HG02759 (cell line): ENCODE data around the gene DLD.
A peak's percentile ranks its signal among the peaks of the same experiment; 100 is the strongest.
"Not testable (repeated sequence)": the region's sequence is repeated elsewhere in the genome, so short reads cannot be mapped to it uniquely, and the experiment has no call there.

Experiments used
- ATAC-seq: cut with Tn5 transposase; IDR thresholded peaks from one replicate; pipeline ENCODE4 v1.9.1; 2021; ENCODE audit warnings: mild to moderate bottlenecking, moderate library complexity; ENCODE audit not compliant: unreplicated experiment

The DLD gene

DNA sequence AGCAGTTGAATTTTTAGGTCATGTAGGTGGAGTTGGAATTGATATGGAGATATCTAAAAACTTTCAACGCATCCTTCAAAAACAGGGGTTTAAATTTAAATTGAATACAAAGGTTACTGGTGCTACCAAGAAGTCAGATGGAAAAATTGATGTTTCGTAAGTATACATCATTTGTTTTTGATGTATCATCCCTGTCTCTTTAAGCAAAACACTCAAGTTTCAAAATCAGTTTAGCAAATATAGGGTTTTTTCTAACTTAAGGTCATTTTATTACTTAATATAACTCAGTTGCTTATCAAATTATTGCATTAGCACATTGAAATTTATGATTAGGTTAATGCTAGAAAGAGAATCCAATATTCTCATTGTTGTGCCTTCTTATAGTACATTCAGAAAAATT, 24.6 kb downstream of the DLD start:
- no peak for ATAC-seq

DNA sequence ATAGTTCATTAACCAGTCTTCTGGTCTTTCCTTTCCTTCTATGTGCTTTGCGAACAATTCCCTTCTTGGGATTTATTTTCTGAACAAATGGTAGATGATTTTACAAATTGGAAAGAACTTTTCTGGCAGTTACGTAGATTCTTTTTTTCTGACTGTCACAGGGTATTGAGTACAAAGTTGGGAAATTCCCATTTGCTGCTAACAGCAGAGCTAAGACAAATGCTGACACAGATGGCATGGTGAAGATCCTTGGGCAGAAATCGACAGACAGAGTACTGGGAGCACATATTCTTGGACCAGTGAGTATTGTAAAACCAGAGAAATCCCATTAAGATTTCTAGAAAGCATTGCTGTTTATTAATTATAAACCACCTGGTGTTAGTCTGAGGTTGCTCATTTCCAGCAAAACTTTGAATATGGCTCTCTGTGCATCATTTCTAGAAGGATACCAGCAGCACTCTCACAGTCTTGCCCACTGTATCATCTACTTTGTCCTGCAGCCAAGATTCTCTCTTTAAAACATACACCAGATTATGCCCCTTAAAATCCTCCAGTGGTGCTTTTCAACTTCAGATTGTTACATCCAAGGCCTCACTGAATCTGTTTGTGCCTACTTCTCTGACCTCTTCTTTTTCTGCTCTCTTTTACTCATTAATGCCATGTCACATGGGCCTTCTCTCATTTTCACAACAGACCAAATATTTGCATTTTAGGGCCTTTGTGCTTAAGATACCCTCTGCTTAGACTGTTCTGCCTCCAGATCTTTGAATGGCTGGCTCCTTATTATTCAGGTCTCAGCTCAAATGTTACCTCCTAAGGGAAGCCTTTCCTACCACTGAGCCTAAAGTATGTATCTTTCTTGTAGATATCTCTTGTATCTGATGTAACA, 27.0 kb downstream of the DLD start:
- ATAC-seq: peak; percentile 82

DNA sequence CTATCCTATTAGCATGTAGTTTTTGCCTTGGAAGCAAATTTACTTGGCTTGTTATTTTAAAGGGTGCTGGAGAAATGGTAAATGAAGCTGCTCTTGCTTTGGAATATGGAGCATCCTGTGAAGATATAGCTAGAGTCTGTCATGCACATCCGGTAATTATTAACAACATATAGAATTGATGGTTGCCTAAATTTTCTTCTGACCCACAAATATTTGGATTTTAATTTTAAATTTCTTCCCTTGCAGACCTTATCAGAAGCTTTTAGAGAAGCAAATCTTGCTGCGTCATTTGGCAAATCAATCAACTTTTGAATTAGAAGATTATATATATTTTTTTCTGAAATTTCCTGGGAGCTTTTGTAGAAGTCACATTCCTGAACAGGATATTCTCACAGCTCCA, 28.0 kb downstream of the DLD start:
- no peak for ATAC-seq

DNA sequence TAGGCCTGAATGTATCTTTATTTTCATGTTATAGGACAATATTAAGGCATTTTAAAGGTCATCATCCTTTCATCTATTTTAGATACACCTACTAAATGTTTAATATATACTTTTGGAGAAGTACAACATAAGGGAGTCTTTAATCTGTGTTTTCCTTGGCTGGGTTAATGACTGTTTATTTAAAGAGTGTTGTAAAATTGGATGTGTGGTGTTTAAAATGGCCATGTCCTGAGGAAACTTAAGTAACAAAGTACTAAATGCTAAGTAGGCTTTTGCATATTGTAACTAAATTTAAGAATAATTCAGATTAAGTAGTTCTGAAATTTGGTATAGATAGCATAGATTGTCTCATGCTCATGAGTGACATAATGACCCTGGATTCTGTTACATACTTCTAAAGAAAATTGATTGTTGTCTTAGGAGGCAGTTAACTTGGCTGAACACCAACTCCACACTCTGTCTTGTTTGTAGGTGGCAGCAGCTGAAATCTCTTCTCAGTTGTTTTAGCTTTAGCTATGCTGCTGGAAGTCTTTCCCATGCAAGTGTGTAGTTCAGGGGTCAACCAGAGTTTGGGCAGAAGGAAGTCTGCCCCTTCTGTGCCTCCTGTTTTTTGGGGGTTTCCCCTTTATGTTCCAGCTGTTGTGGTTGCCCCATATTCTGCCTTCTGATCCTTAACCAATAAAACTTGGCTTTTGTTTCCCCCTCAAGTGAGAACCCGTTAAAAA, 29.2 kb downstream of the DLD start:
- no peak for ATAC-seq

DNA sequence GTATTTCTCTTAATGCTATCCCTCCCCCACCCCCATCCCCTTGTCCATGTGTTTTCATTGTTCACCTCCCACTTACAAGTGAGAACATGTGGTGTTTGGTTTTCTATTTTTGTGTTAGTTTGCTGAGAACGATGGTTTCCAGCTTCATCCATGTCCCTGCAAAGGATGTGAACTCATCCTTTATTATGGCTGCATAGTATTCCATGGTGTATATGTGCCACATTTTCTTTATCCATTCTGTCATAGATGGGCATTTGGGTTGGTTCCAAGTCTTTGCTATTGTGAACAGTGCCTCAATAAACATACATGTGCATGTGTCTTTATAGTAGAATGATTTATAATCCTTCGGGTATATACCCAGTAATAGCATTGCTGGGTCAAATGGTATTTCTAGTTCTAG, 30.8 kb downstream of the DLD start:
- ATAC-seq: not testable (repeated sequence)

DNA sequence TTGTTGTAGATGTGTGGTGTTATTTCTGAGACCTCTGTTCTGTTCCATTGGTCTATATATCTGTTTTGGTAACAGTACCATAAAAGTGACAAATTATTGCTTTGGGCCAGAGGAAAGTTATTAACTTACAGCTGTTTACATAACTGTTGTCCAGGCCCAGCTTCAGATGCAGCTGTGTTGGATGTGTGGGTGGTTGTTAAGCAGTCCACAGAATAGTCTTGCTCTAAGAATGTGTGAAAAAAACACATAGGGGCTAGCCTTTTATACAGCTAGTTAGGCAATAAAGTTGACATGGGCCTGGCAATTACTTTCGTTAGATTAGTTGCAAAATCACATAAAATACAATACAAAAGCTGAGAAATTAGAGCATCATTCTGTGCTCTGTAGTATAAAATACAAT, 31.9 kb downstream of the DLD start:
- no peak for ATAC-seq

DNA sequence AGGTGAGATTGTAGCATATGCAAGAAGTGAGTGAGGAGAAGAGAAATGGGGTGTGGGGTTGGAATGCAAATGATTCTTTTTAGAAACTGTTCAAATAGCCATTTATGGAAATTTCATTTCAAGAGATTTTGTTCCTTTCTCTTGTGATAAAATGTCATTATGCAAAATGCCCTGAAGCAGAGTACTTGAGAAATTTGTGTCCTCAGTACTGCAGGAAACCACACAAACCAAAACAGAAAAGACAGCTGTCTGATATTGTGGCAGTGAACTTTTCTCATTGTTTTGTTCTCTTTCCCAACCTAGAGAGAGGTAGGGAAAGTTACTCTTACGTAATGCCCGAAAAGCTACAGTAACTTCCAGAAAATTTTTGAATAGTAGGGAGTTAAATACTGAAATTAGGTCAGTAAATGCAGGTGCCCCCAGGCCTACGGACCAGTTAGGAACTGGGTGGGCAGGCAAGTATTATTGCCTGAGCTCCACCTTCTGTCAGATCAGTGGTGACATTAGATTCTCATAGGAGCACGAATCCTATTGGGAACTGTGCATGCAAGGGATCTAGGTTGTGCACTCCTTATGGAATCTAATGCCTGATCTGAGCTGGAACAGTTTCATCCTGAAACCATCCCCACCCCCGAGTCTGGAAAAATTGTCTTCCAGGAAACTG, 34.0 kb downstream of the DLD start:
- peak; percentile 88 for ATAC-seq

DNA sequence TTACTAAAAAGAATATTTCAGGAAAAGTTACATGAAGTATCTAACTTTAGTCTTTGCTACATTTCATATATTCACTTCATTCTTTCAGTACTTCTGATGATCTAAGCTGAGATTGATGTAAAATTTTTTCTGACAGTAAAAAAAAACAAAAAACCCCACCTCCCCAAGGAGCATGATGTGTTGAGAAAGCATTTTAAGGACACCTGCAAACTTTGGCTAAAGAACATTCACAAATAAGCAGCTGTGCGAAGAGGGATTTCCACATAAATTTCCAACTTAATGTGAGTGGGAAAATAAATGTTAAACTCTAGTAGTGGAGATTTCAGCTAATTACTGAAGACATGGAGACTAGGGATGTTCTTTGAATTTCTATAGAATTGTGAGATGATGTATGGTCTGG, 35.5 kb downstream of the DLD start:
- no peak for ATAC-seq

DNA sequence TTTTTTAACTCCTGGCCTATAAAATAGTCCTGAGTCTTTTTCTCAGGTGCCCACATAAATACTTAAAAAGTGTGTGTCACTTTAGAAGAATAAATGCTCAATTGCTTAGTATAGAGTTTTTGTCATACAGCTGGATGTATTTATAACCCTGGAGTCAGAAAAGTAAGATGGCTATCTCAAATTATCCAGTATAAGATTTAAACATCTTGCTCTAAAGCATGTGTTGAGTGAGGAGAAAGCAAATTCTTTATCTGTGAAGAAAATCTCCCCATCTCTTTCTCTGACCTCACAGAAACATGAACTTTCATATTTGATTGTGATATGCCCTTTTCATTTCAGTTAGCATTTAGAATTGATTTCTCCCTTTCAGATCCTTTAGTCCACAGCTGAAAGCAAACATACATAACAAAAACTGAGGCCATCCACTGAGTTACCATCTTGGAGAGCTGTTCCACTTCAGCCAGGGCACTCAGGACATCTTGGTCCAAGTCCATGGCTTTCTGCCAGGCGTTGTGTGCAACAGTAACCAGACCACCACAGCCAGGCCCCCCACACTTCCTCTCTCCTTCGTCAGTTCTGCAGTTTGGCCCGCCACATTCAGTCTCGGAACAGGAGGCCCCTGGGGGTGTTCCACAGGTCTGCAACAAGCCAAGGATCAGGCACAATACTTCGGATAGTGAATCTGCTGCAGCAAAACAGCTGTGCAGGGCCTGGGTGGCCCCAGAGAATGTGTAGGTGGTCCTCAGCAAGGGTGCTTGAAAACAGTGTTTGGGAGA, 40.9 kb downstream of the DLD start:
- ATAC-seq: no peak

DNA sequence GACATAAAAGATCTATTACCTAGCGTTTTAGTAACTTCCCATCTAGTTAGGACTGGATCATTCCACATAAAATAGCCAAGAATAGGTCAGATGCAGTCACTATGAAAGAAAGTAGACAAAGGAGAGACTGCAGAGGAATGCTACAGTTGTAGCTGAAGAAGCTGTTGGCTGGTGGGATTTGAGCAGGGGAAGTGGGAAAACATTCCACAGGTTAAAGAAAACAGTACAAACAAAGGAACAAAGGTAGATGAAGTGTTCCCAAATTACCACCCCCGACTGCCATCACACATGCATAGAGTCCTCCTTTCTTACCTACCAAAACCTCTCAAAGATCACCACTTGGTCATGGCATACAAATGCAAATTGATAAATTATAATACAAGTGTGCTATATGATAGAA, 41.8 kb downstream of the DLD start:
- ATAC-seq: no peak

DNA sequence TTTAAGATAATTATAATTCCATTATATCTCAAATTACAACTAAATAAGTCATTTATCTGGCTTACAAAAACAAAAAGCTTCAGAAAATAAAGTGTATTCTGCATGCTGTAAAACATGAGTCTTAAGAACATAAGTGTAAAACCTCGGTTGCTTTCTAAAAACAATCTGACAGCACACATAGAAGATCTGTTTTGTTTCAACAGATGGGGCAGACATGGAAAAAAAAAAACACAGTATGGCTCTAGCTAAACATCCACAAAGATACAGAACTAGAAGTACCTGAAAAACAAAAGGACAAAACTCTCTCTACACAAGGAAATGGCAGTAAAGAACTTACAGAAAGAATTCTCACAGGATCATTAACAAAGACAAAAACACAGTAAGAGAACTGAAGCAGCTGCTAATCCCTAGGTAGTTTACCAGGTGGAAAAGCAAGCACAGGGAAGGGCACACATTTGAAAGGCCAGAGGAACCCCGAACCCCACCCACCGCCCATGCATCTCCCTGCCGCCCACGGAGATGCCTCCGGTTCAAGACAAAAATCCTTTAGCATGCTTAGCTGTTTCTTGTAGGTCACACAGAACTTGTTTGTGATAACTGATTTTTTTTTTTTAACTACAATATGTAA, 42.5 kb downstream of the DLD start:
- ATAC-seq: no peak

DNA sequence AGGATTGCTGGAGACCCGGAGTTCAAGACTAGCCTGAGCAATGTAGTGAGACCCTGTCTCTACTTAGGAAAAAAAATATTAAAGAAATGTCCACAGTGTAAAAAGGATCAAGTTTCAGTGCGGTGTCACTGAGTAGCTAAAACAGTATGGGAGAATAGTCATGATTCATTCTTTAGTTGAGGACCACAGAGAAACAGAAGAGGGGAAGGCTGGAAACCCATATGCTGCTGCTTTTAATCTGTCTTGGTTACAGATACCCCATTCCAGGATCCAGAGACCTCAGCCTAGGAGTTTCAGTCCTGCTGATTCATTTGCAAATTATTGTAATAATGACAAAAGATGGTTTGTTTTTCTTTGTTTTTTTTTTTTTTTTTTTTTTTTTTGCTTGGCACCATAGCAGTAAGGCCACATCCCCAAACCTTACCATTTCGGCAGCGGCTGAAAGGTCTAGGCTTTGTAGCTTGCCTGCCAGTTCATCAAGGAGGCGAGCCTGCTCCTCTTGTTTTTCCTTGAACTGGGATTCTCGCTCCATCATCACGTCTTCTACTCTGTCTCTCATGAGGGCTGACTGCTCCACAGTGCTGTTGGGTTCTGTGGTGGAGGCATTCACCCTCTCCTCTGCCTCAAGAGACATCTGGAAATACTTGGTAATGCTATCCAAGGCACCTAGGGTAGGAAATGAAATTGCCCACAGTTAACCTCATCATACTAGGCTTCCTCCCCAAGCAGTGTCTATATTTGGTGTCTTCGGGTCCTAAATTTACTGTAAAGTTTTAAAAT, 44.2 kb downstream of the DLD start:
- ATAC-seq: no peak

DNA sequence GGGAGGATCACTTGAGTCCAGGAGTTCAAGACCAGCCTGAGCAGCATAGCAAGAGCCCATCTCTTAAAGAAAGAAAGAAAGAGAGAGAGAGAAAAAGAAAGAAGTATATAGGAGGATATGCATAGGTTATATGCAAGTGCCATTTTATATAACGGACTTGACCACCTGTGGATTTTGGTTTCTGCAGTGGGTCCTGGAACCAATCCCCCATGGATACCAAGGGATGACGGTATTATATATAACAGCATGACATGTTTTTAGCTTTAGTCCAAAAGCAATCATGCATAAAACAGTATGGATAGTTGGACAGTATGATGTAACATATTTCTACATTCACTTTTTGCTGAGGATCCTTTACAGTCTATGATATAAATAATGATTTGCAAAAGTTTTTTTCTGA, 45.3 kb downstream of the DLD start:
- no peak for ATAC-seq

DNA sequence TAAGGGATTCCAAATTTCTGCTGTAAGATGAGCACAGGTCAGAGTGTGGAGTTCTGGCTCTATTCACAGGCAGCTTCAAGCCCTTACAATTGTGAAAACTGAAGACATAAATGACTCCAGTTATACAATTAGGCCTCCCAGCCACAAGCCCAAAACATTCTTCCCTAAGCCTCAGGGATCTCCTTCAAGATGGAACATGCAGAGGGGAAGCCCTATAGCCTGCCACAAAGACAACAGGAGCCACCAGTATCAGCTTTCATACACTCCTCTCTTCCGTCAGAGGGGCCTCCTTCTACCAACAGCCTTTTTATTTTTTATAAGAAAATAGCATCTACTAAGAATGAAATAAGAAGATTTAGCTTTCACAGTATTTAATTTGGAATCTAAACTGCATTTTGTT, 46.5 kb downstream of the DLD start:
- no peak for ATAC-seq

DNA sequence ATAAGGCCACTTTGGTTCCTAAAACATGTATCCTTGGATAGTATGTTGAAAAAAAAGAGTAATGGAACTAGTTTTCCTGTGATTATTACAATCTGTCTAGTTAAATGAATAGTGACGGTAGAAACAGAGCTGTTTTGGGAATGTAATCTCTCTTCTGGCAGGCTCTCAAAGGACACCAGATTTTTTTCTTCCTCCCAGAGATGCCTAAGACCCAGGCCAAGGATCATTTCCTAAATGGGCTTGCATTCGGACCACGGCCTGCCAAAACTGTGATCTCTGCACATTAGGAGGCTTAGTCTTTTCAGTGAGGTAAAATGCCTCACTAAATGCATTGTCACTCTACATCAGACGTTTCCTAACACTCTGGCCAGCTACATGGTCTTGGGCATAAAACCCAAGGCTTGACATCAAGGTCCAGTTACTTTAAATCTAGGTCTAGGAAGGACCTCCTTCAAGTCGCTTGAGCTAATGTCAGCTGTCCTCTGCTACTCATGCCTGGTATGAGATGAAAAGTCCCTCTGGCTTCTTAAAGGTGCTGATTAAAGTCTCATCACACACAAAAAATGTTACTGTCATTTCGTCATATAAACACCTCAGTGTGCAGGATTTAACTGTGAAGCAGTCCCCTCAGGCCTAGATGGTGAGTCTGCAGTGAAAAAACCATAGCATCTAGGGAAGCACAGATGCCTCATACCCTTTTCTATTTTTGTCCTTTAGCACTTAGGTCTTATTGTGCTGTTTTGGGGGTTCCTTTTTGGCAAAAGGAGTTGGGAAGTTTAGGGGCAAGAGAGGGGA, 47.7 kb downstream of the DLD start:
- ATAC-seq: no peak

DNA sequence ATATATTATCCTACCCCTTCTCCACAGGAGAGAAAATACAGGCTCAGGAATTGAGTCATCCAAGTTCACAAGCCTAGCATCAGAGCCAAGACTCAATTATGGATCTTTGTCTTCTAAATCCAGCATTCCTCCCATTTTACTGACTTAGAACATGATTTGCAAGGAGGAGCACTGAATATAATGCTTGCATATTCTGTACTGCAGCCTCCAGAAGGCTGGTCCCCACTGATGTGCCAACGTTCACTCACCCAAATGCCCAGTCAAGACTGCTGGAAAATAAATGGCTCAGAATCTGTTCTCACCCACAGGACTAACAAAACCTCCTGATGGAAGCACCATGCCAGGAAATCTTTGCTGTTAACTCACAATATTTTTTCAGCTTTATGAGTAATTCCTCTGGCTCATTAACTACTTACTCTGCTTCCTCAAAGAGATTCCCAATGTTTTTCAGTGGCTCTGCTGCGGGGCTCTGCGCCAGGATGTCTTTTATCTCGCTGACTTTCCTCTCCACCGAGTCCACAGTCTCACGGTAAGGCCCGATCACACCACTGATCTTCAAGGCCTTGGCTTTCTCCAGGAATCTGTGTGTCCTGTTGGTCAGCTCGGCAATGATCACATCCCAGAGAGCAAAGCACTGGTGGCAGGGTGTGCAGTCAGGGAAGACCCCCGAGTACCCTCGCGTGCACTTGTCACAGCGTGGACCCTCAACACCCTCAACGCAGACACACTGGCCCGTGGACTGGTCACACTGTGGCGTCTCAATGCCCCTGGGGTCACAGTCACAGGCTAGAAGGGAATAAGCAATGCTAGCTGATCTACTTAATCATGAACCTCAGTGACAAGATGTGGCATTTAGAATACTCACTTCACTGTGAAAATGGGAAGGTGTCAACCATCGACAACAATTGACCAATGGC, 48.8 kb downstream of the DLD start:
- no peak for ATAC-seq

DNA sequence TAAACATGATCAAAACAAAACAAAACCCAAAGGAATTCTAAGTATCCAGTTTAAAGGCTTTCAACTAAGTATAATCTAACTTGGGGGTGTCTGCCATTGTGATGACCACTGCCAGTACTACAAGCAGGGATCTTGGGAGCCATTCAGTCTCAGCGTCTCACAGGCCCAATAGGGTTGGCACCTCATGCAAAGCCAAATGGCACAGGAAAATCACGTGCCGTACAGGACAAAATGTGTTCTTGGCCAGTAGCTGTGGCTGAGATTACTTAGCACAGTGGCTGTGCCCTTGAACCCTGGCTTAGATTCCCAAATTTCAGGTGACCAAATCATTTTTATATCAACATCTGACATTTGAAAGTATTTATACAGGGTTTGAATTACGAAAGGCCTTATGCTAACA, 50.0 kb downstream of the DLD start:
- no peak for ATAC-seq

DNA sequence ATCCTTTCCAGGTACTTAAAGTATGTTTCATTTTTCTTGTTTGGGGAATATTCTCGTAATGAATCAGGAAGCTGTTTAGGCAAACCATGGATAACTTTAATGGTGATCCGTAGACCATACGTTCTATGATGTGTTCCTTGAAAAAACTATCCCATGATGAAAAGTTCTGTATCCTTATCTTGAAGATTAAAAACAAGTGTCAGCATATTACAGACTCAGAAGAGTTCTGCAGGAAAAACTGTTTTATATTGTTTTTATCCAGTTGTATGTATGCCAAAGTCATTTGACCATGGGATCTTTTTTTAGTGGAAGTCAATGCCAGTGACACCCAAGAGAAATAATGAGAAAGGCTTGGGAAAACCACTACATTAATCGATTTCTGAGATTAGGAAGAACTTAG, 52.0 kb downstream of the DLD start:
- no peak for ATAC-seq
